ENCODE data around the gene PDPK1.

DNA sequence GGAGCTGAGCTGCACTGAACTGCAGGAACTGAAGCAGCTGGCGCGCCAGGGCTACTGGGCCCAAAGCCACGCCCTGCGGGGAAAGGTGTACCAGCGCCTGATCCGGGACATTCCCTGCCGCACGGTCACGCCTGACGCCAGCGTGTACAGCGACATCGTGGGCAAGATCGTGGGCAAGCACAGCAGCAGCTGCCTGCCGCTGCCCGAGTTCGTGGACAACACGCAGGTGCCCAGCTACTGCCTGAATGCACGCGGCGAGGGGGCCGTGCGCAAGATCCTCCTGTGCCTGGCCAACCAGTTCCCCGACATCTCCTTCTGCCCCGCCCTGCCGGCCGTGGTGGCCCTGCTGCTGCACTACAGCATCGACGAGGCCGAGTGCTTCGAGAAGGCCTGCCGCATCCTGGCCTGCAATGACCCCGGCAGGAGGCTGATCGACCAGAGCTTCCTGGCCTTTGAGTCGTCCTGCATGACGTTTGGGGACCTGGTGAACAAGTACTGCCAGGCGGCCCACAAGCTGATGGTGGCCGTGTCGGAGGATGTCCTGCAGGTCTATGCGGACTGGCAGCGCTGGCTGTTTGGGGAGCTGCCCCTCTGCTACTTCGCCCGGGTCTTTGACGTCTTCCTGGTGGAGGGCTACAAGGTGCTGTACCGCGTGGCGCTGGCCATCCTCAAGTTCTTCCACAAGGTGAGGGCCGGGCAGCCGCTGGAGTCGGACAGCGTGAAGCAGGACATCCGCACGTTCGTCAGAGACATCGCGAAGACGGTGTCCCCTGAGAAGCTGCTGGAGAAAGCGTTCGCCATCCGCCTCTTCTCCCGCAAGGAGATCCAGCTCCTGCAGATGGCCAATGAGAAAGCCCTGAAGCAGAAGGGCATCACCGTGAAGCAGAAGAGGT, 41.4 kb upstream of the PDPK1 start:
- TF ChIP-seq, protein P1, sequence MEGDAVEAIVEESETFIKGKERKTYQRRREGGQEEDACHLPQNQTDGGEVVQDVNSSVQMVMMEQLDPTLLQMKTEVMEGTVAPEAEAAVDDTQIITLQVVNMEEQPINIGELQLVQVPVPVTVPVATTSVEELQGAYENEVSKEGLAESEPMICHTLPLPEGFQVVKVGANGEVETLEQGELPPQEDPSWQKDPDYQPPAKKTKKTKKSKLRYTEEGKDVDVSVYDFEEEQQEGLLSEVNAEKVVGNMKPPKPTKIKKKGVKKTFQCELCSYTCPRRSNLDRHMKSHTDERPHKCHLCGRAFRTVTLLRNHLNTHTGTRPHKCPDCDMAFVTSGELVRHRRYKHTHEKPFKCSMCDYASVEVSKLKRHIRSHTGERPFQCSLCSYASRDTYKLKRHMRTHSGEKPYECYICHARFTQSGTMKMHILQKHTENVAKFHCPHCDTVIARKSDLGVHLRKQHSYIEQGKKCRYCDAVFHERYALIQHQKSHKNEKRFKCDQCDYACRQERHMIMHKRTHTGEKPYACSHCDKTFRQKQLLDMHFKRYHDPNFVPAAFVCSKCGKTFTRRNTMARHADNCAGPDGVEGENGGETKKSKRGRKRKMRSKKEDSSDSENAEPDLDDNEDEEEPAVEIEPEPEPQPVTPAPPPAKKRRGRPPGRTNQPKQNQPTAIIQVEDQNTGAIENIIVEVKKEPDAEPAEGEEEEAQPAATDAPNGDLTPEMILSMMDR (IDR thresholded peaks at IDR 0.05): no peak
- no peak for TF ChIP-seq POLR2AphosphoS5 (IDR thresholded peaks at IDR 0.05)

All from gastroesophageal sphincter (tissue), 3 donors.